ENCODE results near the gene ZDHHC3. TPM values are rescaled to one million over a fixed set of nuclear protein-coding genes. Genes with fewer than 3 reads are reported as not detected.
"Not testable (repeated sequence)": the region's sequence is repeated elsewhere in the genome, so short reads cannot be mapped to it uniquely, and the experiment has no call there.

ZDHHC3 gene
- polyA plus RNA-seq, 4 donors = 54.3 to 91.3 (median 58.3) TPM

DNA sequence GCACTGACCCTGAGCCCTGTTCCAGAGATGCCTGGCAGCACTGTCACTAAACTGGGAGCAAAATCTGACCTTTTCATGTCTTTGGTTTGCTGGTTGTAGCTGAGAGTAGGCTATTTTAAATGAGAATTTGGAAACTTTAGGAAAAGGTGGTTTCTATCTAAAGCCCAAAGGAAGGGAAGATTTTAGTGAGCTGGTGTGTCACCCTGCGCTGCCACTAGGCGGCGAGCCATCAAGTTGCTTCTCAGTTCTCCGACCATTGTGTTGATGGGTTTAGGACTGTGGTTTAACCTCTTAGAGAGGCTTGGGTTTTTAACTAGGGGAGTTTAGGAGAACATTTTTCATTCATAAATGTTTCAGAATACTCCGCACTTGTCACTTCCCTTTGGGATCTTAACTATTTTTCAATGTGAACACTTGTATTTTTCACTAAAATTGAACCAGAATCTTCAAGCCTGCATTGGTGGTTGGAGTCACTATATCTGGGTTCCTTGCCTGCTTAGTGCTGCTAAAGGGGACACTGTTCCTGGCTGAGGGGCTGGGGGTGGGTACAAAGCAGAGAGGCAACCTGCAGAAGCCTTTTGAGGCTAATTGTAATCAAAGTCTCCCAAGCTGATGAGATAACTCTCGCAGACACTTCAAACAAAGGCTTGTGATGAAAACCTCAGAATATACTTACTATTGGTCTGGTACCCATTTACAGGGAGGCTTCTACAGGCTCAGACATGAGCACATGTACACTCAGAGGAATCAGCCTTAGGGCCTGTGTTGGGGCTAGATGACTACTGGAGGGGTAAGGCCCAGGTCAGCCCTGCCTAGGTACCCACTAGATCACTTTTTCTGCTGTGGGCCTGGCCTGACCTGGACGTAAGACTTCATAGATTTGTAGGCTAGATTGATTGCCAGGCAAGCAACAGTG, 16.8 kb upstream of the ZDHHC3 start:
- Histone ChIP-seq H3K27me3 (ENCODE audit: control insufficient read depth in 3 of 3, insufficient read depth in 3 of 3, low read length in 3 of 3) (no peaks in the 10 kb centered on the region), H3K9me3 (ENCODE audit: control insufficient read depth in 2 of 2, insufficient read depth in 1 of 2, low read depth in 1 of 2, low read length in 1 of 2) (no peaks in the 10 kb centered on the region), H3K4me1 (ENCODE audit: control insufficient read depth in 3 of 3, insufficient read depth in 2 of 3, low read depth in 1 of 3, low read length in 2 of 3) (peaks cover 2 to 46% (median 11%) of the 10 kb centered on the region in 3 donors), H3K27ac (ENCODE audit: low read depth in 1 of 3, low read length in 2 of 3) (peak overlapping the region in 1 of 3 donors; percentile 43), H3K36me3 (ENCODE audit: control insufficient read depth in 3 of 3, insufficient read depth in 2 of 3, low read depth in 1 of 3, low read length in 3 of 3) (peaks cover 0 to 42% (median 6%) of the 10 kb centered on the region in 3 donors), H3K4me3 (ENCODE audit: low read depth in 1 of 3, low read length in 3 of 3) (no peak overlapping the region)
- WGBS, 3 donors = 67 to 85% (median 73%) methylated on average over 7 of the region's 7 CpGs
- FAIRE-seq (no peak), DNase-seq (peak in 1 of 2 donors; percentile 39)

DNA sequence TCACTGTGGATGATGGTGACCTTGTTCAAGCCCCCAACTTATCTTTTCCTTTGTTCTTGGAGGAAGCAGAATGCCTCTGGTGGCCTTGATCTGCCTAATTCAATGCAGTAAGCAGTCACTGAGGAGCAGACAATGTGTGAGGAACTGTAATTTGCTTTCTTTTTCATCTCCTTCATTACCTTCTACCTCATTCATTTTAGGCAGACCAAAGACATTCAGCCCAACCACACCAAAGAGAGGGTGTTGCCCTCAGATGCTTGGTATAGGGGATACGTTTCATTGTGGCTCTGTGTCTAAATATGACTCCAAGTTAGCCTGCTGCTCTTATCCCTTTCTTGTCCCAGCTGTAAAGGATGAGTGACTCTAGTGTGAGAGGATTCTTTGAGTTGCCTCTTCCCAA, 15.4 kb upstream of the ZDHHC3 start:
- Histone ChIP-seq H3K9me3 (ENCODE audit: control insufficient read depth in 2 of 2, insufficient read depth in 1 of 2, low read depth in 1 of 2, low read length in 1 of 2) (no peaks in the 10 kb centered on the region), H3K4me1 (ENCODE audit: control insufficient read depth in 3 of 3, insufficient read depth in 2 of 3, low read depth in 1 of 3, low read length in 2 of 3) (peaks cover 2 to 34% (median 11%) of the 10 kb centered on the region in 3 donors), H3K27ac (ENCODE audit: low read depth in 1 of 3, low read length in 2 of 3) (no peak overlapping the region), H3K4me3 (ENCODE audit: low read depth in 1 of 3, low read length in 3 of 3) (no peak overlapping the region), H3K36me3 (ENCODE audit: control insufficient read depth in 3 of 3, insufficient read depth in 2 of 3, low read depth in 1 of 3, low read length in 3 of 3) (peaks cover 0 to 36% (median 6%) of the 10 kb centered on the region in 3 donors), H3K27me3 (ENCODE audit: control insufficient read depth in 3 of 3, insufficient read depth in 3 of 3, low read length in 3 of 3) (no peaks in the 10 kb centered on the region)
- DNase-seq (no peak), FAIRE-seq (no peak)
- WGBS, 3 donors = 81 to 100% (median 90%) methylated on average over 1 of the region's 1 CpG

GRCh38 chr3:44989636-44990373, 13.8 kb upstream of the ZDHHC3 start:
- no peaks in the 10 kb centered on the region for H3K27me3 ChIP-seq (ENCODE audit: control insufficient read depth in 3 of 3, insufficient read depth in 3 of 3, low read length in 3 of 3)
- 92 to 100% (median 100%) methylated on average over 1 of the region's 1 CpG for WGBS, 3 donors
- H3K27ac ChIP-seq (ENCODE audit: low read depth in 1 of 3, low read length in 2 of 3) = no peak overlapping the region
- DNase-seq = no peak
- peaks cover 0 to 18% (median 11%) of the 10 kb centered on the region in 3 donors for H3K4me1 ChIP-seq (ENCODE audit: control insufficient read depth in 3 of 3, insufficient read depth in 2 of 3, low read depth in 1 of 3, low read length in 2 of 3)
- H3K9me3 ChIP-seq (ENCODE audit: control insufficient read depth in 2 of 2, insufficient read depth in 1 of 2, low read depth in 1 of 2, low read length in 1 of 2) = no peaks in the 10 kb centered on the region
- peaks cover 0 to 38% (median 6%) of the 10 kb centered on the region in 3 donors for H3K36me3 ChIP-seq (ENCODE audit: control insufficient read depth in 3 of 3, insufficient read depth in 2 of 3, low read depth in 1 of 3, low read length in 3 of 3)
- no peak overlapping the region for H3K4me3 ChIP-seq (ENCODE audit: low read depth in 1 of 3, low read length in 3 of 3)
- no peak for FAIRE-seq

DNA sequence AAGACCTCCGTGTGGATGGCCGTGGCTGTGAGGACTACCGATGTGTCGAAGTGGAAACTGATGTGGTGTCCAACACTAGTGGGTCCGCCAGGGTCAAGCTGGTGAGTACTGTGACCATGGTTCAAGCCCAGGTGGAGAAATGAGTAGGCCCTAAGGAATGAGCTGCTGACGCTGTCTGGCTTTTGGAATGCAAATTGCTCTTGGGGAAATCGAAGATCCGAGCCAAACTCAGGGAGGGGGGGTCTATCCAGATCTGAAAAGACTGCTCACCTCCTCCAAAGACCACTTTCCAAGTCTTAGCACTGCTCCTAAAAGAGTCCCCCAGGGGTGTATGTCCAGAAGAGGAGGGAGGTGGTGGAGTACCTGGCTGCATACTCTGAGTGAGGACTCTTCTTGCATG, 13.2 kb upstream of the ZDHHC3 start:
- no peak overlapping the region for H3K4me3 ChIP-seq (ENCODE audit: low read depth in 1 of 3, low read length in 3 of 3)
- no peak overlapping the region for H3K27ac ChIP-seq (ENCODE audit: low read depth in 1 of 3, low read length in 2 of 3)
- FAIRE-seq = no peak
- peaks cover 0 to 13% (median 7%) of the 10 kb centered on the region in 3 donors for H3K4me1 ChIP-seq (ENCODE audit: control insufficient read depth in 3 of 3, insufficient read depth in 2 of 3, low read depth in 1 of 3, low read length in 2 of 3)
- 95 to 98% (median 96%) methylated on average over 8 of the region's 8 CpGs for WGBS, 3 donors
- peaks cover 0 to 38% (median 6%) of the 10 kb centered on the region in 3 donors for H3K36me3 ChIP-seq (ENCODE audit: control insufficient read depth in 3 of 3, insufficient read depth in 2 of 3, low read depth in 1 of 3, low read length in 3 of 3)
- no peaks in the 10 kb centered on the region for H3K27me3 ChIP-seq (ENCODE audit: control insufficient read depth in 3 of 3, insufficient read depth in 3 of 3, low read length in 3 of 3)
- no peaks in the 10 kb centered on the region for H3K9me3 ChIP-seq (ENCODE audit: control insufficient read depth in 2 of 2, insufficient read depth in 1 of 2, low read depth in 1 of 2, low read length in 1 of 2)
- DNase-seq = no peak

DNA sequence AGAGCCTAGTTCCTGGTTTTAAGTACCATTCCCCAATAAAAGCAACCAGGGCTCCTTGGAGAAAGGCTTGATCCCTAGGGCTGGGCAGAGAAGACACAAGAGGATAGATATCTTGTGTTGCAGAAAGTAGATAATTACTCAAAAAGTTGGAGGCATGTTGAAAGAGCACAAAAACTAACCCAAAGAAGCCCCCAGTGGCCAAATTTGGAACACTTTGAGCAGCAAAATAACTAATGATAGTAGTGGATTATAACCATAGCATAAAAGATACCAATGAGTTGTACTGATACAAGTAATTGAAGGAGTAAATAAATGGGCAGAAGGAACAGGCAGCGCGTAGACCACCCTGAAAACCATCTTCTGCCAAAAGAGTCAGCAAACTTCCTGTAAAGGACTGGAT, 12.1 kb upstream of the ZDHHC3 start:
- WGBS, 3 donors = 92 to 100% (median 97%) methylated on average over 2 of the region's 2 CpGs
- Histone ChIP-seq H3K9me3 (ENCODE audit: control insufficient read depth in 2 of 2, insufficient read depth in 1 of 2, low read depth in 1 of 2, low read length in 1 of 2) (no peaks in the 10 kb centered on the region), H3K36me3 (ENCODE audit: control insufficient read depth in 3 of 3, insufficient read depth in 2 of 3, low read depth in 1 of 3, low read length in 3 of 3) (peaks cover 0 to 35% (median 6%) of the 10 kb centered on the region in 3 donors), H3K4me3 (ENCODE audit: low read depth in 1 of 3, low read length in 3 of 3) (no peak overlapping the region), H3K27me3 (ENCODE audit: control insufficient read depth in 3 of 3, insufficient read depth in 3 of 3, low read length in 3 of 3) (no peaks in the 10 kb centered on the region), H3K4me1 (ENCODE audit: control insufficient read depth in 3 of 3, insufficient read depth in 2 of 3, low read depth in 1 of 3, low read length in 2 of 3) (peaks cover 0 to 5% (median 3%) of the 10 kb centered on the region in 3 donors), H3K27ac (ENCODE audit: low read depth in 1 of 3, low read length in 2 of 3) (no peak overlapping the region)
- no peak for FAIRE-seq
- no peak for DNase-seq

DNA sequence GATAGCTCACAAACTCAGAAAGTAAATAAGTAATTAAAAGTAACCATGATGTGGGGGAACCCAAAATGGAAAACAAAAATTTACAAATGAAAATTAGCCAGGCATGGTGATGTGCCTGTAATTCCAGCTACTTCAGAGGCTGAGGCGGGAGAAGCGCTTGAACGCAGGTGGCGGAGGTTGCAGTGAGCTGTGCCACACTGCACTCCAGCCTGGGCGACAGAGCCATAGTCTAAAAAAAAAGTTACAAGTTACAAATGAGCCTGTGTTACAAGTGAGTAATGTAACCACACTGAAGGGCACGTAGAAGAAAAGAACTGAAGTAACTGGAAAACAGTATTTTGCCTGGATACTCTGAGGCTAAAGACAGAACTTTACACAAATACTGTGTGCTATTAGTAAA, 11.4 kb upstream of the ZDHHC3 start:
- no peak for FAIRE-seq
- peaks cover 0 to 31% (median 6%) of the 10 kb centered on the region in 3 donors for H3K36me3 ChIP-seq (ENCODE audit: control insufficient read depth in 3 of 3, insufficient read depth in 2 of 3, low read depth in 1 of 3, low read length in 3 of 3)
- no peak overlapping the region for H3K27ac ChIP-seq (ENCODE audit: low read depth in 1 of 3, low read length in 2 of 3)
- DNase-seq = no peak
- H3K4me1 ChIP-seq (ENCODE audit: control insufficient read depth in 3 of 3, insufficient read depth in 2 of 3, low read depth in 1 of 3, low read length in 2 of 3) = peaks cover 0 to 3% (median 0%) of the 10 kb centered on the region in 3 donors
- no peak overlapping the region for H3K4me3 ChIP-seq (ENCODE audit: low read depth in 1 of 3, low read length in 3 of 3)
- WGBS, 3 donors = 90 to 94% (median 93%) methylated on average over 6 of the region's 6 CpGs
- no peaks in the 10 kb centered on the region for H3K27me3 ChIP-seq (ENCODE audit: control insufficient read depth in 3 of 3, insufficient read depth in 3 of 3, low read length in 3 of 3)
- no peaks in the 10 kb centered on the region for H3K9me3 ChIP-seq (ENCODE audit: control insufficient read depth in 2 of 2, insufficient read depth in 1 of 2, low read depth in 1 of 2, low read length in 1 of 2)

DNA sequence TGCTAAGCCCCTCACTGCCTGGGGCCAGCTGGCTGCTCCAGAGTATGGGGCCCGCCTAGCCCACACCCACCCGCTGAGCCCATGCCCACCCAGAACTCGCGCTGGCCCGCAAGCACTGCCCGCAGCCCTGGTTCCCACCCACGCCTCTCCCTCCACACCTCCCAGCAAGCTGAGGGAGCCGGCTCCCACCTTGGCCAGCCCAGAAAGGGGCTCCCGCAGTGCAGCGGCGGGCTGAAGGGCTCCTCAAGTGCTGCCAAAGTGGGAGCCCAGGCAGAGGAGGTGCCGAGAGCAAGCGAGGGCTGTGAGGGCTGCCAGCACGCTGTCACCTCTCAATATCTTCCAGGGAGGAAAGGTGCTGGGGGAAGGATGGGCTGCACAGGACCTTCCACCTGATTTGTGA, 10.4 kb upstream of the ZDHHC3 start:
- peaks cover 0 to 28% (median 6%) of the 10 kb centered on the region in 3 donors for H3K36me3 ChIP-seq (ENCODE audit: control insufficient read depth in 3 of 3, insufficient read depth in 2 of 3, low read depth in 1 of 3, low read length in 3 of 3)
- DNase-seq; H3K4me1 ChIP-seq (ENCODE audit: control insufficient read depth in 3 of 3, insufficient read depth in 2 of 3, low read depth in 1 of 3, low read length in 2 of 3); H3K27ac ChIP-seq (ENCODE audit: low read depth in 1 of 3, low read length in 2 of 3); FAIRE-seq; H3K4me3 ChIP-seq (ENCODE audit: low read depth in 1 of 3, low read length in 3 of 3); H3K9me3 ChIP-seq (ENCODE audit: control insufficient read depth in 2 of 2, insufficient read depth in 1 of 2, low read depth in 1 of 2, low read length in 1 of 2); H3K27me3 ChIP-seq (ENCODE audit: control insufficient read depth in 3 of 3, insufficient read depth in 3 of 3, low read length in 3 of 3): not testable (repeated sequence)
- WGBS, 3 donors = 94 to 100% (median 96%) methylated on average over 12 to 14 of the region's 14 CpGs

GRCh38 chr3:44984335-44984734, 8.4 kb upstream of the ZDHHC3 start:
- 83 to 98% (median 91%) methylated on average over 2 of the region's 2 CpGs for WGBS, 3 donors
- FAIRE-seq = no peak
- Histone ChIP-seq H3K9me3 (ENCODE audit: control insufficient read depth in 2 of 2, insufficient read depth in 1 of 2, low read depth in 1 of 2, low read length in 1 of 2) (no peaks in the 10 kb centered on the region), H3K27ac (ENCODE audit: low read depth in 1 of 3, low read length in 2 of 3) (no peak overlapping the region), H3K4me3 (ENCODE audit: low read depth in 1 of 3, low read length in 3 of 3) (no peak overlapping the region), H3K4me1 (ENCODE audit: control insufficient read depth in 3 of 3, insufficient read depth in 2 of 3, low read depth in 1 of 3, low read length in 2 of 3) (peaks cover 0 to 13% (median 0%) of the 10 kb centered on the region in 3 donors), H3K27me3 (ENCODE audit: control insufficient read depth in 3 of 3, insufficient read depth in 3 of 3, low read length in 3 of 3) (no peaks in the 10 kb centered on the region), H3K36me3 (ENCODE audit: control insufficient read depth in 3 of 3, insufficient read depth in 2 of 3, low read depth in 1 of 3, low read length in 3 of 3) (peaks cover 0 to 14% (median under 1%) of the 10 kb centered on the region in 3 donors)
- no peak for DNase-seq

Data from small intestine (tissue), 7 donors.